Measurements from ENCODE around the gene GNB1. TPM values are rescaled to one million over a fixed set of nuclear protein-coding genes. Genes with fewer than 3 reads are reported as not detected.

GNB1 gene
- total and polyA plus RNA-seq, 9 of the 15 experiments (the other 6 are each of a cell fraction or from before 2014, with no cell fraction given), result 34.3 to 388 (median 114) TPM

DNA sequence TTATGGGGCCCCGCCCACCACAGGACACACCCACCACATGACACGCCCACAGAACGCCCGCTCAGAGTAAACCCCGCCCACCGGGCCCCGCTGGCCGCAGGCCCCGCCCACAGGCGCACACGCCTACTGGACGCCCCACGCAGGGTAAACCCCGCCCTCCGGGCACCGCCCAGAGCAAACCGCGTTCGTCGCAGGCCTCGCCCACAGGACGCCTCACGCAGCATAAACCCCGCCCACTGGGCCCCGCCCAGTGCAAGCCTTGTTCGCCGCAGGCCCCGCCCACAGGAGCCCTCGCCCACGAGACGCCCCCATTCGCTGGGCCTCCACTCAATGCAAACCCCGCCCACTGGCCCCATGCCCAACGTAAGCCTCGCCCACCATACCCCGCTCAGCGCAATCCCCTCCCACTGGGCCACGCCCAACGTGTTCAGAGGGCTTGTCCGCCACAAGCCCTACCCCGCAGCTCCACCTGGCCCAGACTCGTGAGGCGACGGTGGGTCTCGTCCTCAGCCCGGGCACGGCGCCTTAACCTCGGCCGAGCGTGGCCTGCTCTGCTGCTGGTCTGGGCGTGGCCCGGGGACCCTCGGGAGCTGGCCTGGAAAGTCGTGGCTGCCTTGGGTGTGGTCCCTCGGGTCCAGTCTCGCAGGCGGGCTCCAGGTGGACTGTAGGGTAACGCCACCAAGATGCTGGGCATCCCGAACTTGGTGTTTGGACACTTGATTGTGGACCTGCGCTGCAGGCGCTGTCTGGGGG, 28.6 kb upstream of the GNB1 start (continued):
- TF ChIP-seq HNRNPK (IDR thresholded peaks at IDR 0.05; ENCODE audit: low read depth, low read length, poor library complexity, severe bottlenecking) (no peak), YY1 (IDR thresholded peaks at IDR 0.05; ENCODE audit: borderline replicate concordance in 1 of 3, control insufficient read depth in 1 of 3, extremely low read depth in 1 of 3, insufficient read depth in 3 of 3, insufficient read length in 1 of 3, insufficient replicate concordance in 2 of 3, low read depth in 1 of 3, low read length in 2 of 3) (peak in 1 of 3 experiments; percentile 16), SRSF3 (IDR thresholded peaks at IDR 0.05; ENCODE audit: insufficient read depth, low read length) (no peak), GATAD2A (IDR thresholded peaks at IDR 0.05) (no peak), FOXK2 (conservative IDR thresholded peaks at IDR 0.05 in 1 of 2, IDR thresholded peaks at IDR 0.05 in 1 of 2; ENCODE audit: low read depth in 2 of 2) (peak; percentile 85 to 86), RBM17 (IDR thresholded peaks at IDR 0.05; ENCODE audit: borderline replicate concordance, low read depth, low read length) (no peak), HDAC8 (tag; IDR thresholded peaks at IDR 0.05) (0 out of 2 replicates have a peak, but pooled peaks have one; percentile 26), NFYB (IDR thresholded peaks at IDR 0.05; ENCODE audit: extremely low read depth, insufficient read length) (no peak), ZNF668 (CRISPR knock-in tag; IDR thresholded peaks at IDR 0.05) (no peak)
- TF ChIP-seq, protein P1, sequence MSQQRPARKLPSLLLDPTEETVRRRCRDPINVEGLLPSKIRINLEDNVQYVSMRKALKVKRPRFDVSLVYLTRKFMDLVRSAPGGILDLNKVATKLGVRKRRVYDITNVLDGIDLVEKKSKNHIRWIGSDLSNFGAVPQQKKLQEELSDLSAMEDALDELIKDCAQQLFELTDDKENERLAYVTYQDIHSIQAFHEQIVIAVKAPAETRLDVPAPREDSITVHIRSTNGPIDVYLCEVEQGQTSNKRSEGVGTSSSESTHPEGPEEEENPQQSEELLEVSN (IDR thresholded peaks at IDR 0.05; ENCODE audit: borderline replicate concordance in 1 of 2, extremely low read depth in 1 of 2, insufficient read depth in 1 of 2, insufficient read length in 1 of 2, low read depth in 1 of 2, low read length in 1 of 2, poor library complexity in 1 of 2, severe bottlenecking in 1 of 2), result peak; percentile 65 to 77
- TF ChIP-seq, protein P2, sequence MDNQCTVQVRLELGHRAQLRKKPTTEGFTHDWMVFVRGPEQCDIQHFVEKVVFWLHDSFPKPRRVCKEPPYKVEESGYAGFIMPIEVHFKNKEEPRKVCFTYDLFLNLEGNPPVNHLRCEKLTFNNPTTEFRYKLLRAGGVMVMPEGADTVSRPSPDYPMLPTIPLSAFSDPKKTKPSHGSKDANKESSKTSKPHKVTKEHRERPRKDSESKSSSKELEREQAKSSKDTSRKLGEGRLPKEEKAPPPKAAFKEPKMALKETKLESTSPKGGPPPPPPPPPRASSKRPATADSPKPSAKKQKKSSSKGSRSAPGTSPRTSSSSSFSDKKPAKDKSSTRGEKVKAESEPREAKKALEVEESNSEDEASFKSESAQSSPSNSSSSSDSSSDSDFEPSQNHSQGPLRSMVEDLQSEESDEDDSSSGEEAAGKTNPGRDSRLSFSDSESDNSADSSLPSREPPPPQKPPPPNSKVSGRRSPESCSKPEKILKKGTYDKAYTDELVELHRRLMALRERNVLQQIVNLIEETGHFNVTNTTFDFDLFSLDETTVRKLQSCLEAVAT (IDR thresholded peaks at IDR 0.05), result no peak
- TF ChIP-seq, protein P3, sequence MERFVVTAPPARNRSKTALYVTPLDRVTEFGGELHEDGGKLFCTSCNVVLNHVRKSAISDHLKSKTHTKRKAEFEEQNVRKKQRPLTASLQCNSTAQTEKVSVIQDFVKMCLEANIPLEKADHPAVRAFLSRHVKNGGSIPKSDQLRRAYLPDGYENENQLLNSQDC (CRISPR knock-in tag; IDR thresholded peaks at IDR 0.05), result no peak
